Endothelial cell of umbilical vein (primary cell): ENCODE results near the gene TAF6. TPM values are rescaled to one million over a fixed set of nuclear protein-coding genes. Genes with fewer than 3 reads are reported as not detected.

Experiments
- BruUV-seq: library from RNA; stranded (reverse); fragments of 400-500 nt; replicated peaks from 2 replicates; lab custom pipeline; 2021; lab: Mats Ljungman, UMichigan
- CTCF ChIA-PET: fragments of 300-600, 350-600 bp; sonication (Branson Sonifier 250); formaldehyde crosslinking; loops from one replicate; lab custom pipeline; 2021; ENCODE audit warnings: antibody characterized with exemption, inconsistent platforms; lab: Charles Lee
- POLR2A ChIA-PET: fragments of 300-600, 350-600 bp; sonication (Branson Sonifier 250); formaldehyde crosslinking; loops from one replicate; lab custom pipeline; 2021; ENCODE audit warnings: antibody characterized with exemption, inconsistent platforms; lab: Charles Lee
- DNase-seq: peaks from one replicate; pipeline ENCODE4 v3.0.0-alpha.2; 2011; ENCODE audit warnings: low read depth, low spot score
- FAIRE-seq: peaks from 2 replicates; lab custom pipeline; 2011; peaks lifted over from hg19 to GRCh38; lab: Jason Lieb, UNC
- H2AFZ ChIP-seq: 2 replicates; pipeline ENCODE4 v1.6.0; 2012; ENCODE audit warnings: low read depth, low read length, control low read depth, inconsistent platforms
- H3K27ac ChIP-seq: 2 replicates; pipeline ENCODE4 v1.5.1; 2011; ENCODE audit warnings: low read depth, mild to moderate bottlenecking, control low read depth, low read length, moderate library complexity; ENCODE audit not compliant: insufficient read depth
- H3K27me3 ChIP-seq, 2 experiments: 2 replicates each; pipeline versions ENCODE4 v1.6.0 to v1.6.1; 2011; ENCODE audit warnings: low read length in 2 of 2, mixed read lengths in 1 of 2; ENCODE audit not compliant: control insufficient read depth in 2 of 2, insufficient read depth in 2 of 2
- H3K36me3 ChIP-seq, 2 experiments: 2 replicates in 1 of 2; 3 replicates in 1 of 2; pipeline ENCODE4 v1.5.1; 2011; ENCODE audit warnings: low read length in 2 of 2, mild to moderate bottlenecking in 1 of 2, moderate library complexity in 1 of 2; ENCODE audit not compliant: control insufficient read depth in 2 of 2, insufficient read depth in 2 of 2; ENCODE audit errors: extremely low read depth in 1 of 2
- H3K4me1 ChIP-seq: 3 replicates; pipeline ENCODE4 v1.5.1; 2011; ENCODE audit warnings: mild to moderate bottlenecking, low read length; ENCODE audit not compliant: control insufficient read depth, insufficient read depth; ENCODE audit errors: extremely low read depth
- H3K4me2 ChIP-seq: 2 replicates; pipeline ENCODE4 v1.6.1; 2011; ENCODE audit warnings: low read length, control low read depth, mixed read lengths; ENCODE audit not compliant: insufficient read depth
- H3K4me3 ChIP-seq, 3 experiments: fragments of 200-600 bp in 1 of 3; sonication (generic), shearing (Covaris generic) in 1 of 3; replicated peaks in 1 of 3; 2 replicates each; pipeline ENCODE4 v1.5.1; 2011 to 2016; ENCODE audit warnings: control low read depth in 3 of 3, low read length in 3 of 3, mild to moderate bottlenecking in 2 of 3, inconsistent platforms in 1 of 3, low read depth in 1 of 3, moderate library complexity in 1 of 3; ENCODE audit not compliant: insufficient read depth in 1 of 3
- H3K79me2 ChIP-seq: 2 replicates; pipeline ENCODE4 v1.6.0; 2012; ENCODE audit warnings: low read length, inconsistent platforms; ENCODE audit not compliant: control insufficient read depth, insufficient read depth
- H3K9ac ChIP-seq: replicated peaks from 2 replicates; pipeline ENCODE3; 2011; ENCODE audit warnings: low read length, control low read depth; ENCODE audit not compliant: insufficient read depth; ENCODE audit errors: extremely low read depth
- H3K9me1 ChIP-seq: replicated peaks from 3 replicates; pipeline ENCODE4 v1.6.0; 2011; ENCODE audit warnings: mild to moderate bottlenecking, low read length; ENCODE audit not compliant: control insufficient read depth, insufficient read depth; ENCODE audit errors: extremely low read depth
- H3K9me3 ChIP-seq: replicated peaks from 2 replicates; pipeline ENCODE4 v1.5.1; 2012; ENCODE audit warnings: low read length, inconsistent platforms; ENCODE audit not compliant: control insufficient read depth, insufficient read depth
- H4K20me1 ChIP-seq: replicated peaks from 2 replicates; pipeline ENCODE3; 2011; ENCODE audit warnings: mild to moderate bottlenecking, low read length; ENCODE audit not compliant: control insufficient read depth, insufficient read depth; ENCODE audit errors: extremely low read depth
- CTCF ChIP-seq, 2 donors: IDR thresholded peaks; 1 replicate in 1 of 2; 2 replicates in 1 of 2; pipeline ENCODE4 v1.5.1; 2011; ENCODE audit warnings: low read length in 2 of 2, mild to moderate bottlenecking in 2 of 2, moderate library complexity in 2 of 2, control low read depth in 1 of 2, inconsistent platforms in 1 of 2, low read depth in 1 of 2; ENCODE audit not compliant: insufficient read depth in 1 of 2; ENCODE audit errors: extremely low read depth in 1 of 2
- EZH2 ChIP-seq: IDR thresholded peaks from 2 replicates; pipeline ENCODE4 v1.6.1; 2012; ENCODE audit warnings: borderline replicate concordance, low read depth, mild to moderate bottlenecking, moderate library complexity, low read length, inconsistent platforms; ENCODE audit not compliant: severe bottlenecking
- FOS ChIP-seq: IDR thresholded peaks from 2 replicates; pipeline ENCODE4 v1.6.1; 2011; ENCODE audit warnings: mild to moderate bottlenecking, low read length, moderate library complexity, borderline replicate concordance; ENCODE audit not compliant: insufficient read depth
- GATA2 ChIP-seq: IDR thresholded peaks from 2 replicates; pipeline ENCODE4 v1.7.0; 2011; ENCODE audit warnings: low read depth, mild to moderate bottlenecking, moderate library complexity, mixed read lengths, low read length; ENCODE audit not compliant: insufficient read length, insufficient read depth
- JUN ChIP-seq: IDR thresholded peaks from 2 replicates; pipeline ENCODE4 v1.6.1; 2011; ENCODE audit warnings: borderline replicate concordance, low read depth; ENCODE audit not compliant: insufficient read length, insufficient read depth
- MAX ChIP-seq: IDR thresholded peaks from 2 replicates; pipeline ENCODE4 v1.6.1; 2011; ENCODE audit not compliant: insufficient read depth, insufficient read length
- MYC ChIP-seq: IDR thresholded peaks from one replicate; pipeline ENCODE4 v1.6.1; 2011; ENCODE audit warnings: mild to moderate bottlenecking, low read depth, low read length
- POLR2A ChIP-seq: IDR thresholded peaks from 2 replicates; pipeline ENCODE4 v1.6.1; 2012; ENCODE audit warnings: low read depth, mild to moderate bottlenecking, control low read depth, low read length
- POLR2AphosphoS5 ChIP-seq: IDR thresholded peaks from 2 replicates; pipeline ENCODE4 v1.6.1; 2012; ENCODE audit warnings: low read depth, mild to moderate bottlenecking, control low read depth, low read length, moderate library complexity; ENCODE audit not compliant: insufficient read depth
- dilution Hi-C: fragments of 300-500 bp; cut with MboI; formaldehyde crosslinking; loops from one replicate; pipeline ENCODE4 v1.15.0; 2019; ENCODE audit warnings: low sequenced_read_pairs; ENCODE audit not compliant: extremely low pct_ligation_motif_present
- intact Hi-C: fragments of 100-400 bp; cut with micrococcal nuclease; formaldehyde crosslinking; loops from one replicate; pipeline ENCODE4 v1.10.0; 2022
- polyA plus RNA-seq, 4 experiments: library from polyadenylated mRNA; depleted of rRNA in 3 of 4; stranded (reverse) in 3 of 4; unstranded in 1 of 4; fragments of >200 nt; gene quantifications; 2 replicates each; pipeline versions ENCODE4 v1.2.1 to v1.2.3, GENCODE V29; 2011 to 2012; ENCODE audit warnings: missing spikeins in 1 of 4
- total RNA-seq: library from RNA; stranded (reverse); gene quantifications from 2 replicates; pipeline ENCODE4 v1.2.3, GENCODE V29; 2021

Gene TAF6
- total and polyA plus RNA-seq, 2 donors (not counting 3 experiments of a cell fraction or from before 2014, with no cell fraction given): 32.7 to 64.6 TPM

- dilution Hi-C loops: no loop called here
- H3K4me3 ChIP-seq: no peak overlapping the region
- ChIA-PET CTCF (interaction anchor here (0.6 to 2.8 kb wide), 5 partner anchors 10 to 109 kb away, joined by 3 to 18 read pairs (median 3); partner anchors contain the start of gene COPS6), POLR2A (interaction anchor here (0.7 kb wide), 1 partner anchor 58 kb away, joined by 4 read pairs; no protein-coding TSS in a partner anchor)
- no peak overlapping the region for H2AFZ ChIP-seq
- H3K36me3 ChIP-seq: peaks cover 13 to 36% of the 10 kb centered on the region in 2 experiments
- no peaks in the 10 kb centered on the region for H3K9me3 ChIP-seq
- no TSS peak for BruUV-seq
- no peak overlapping the region for H3K27ac ChIP-seq
- intact Hi-C loops: loop anchor here (10.0 kb wide), 1 partner anchor 1022 kb away; the partner anchor contains the start of gene SERPINE1
- H3K9me1 ChIP-seq: no peaks in the 10 kb centered on the region
- H3K27me3 ChIP-seq: no peaks in the 10 kb centered on the region
- no peak for DNase-seq
- peaks cover 18% of the 10 kb centered on the region for H3K4me1 ChIP-seq
- H3K79me2 ChIP-seq: peaks cover 28% of the 10 kb centered on the region
- peak overlapping the region; percentile 61 for H3K4me2 ChIP-seq
- no peak for TF ChIP-seq GATA2
- TF ChIP-seq JUN: no peak
- TF ChIP-seq CTCF (IDR thresholded peaks at IDR 0.05; ENCODE audit: extremely low read depth in 1 of 2, insufficient read depth in 1 of 2, low read depth in 1 of 2, low read length in 2 of 2): no peak
- TF ChIP-seq FOS: no peak
- TF ChIP-seq POLR2A: no peak
- no peak for TF ChIP-seq MAX
- no peak for TF ChIP-seq POLR2AphosphoS5
- TF ChIP-seq MYC: no peak
- TF ChIP-seq EZH2: no peak
- H3K9ac ChIP-seq: peak overlapping the region; percentile 92
- no peak for FAIRE-seq
- no peaks in the 10 kb centered on the region for H4K20me1 ChIP-seq
These were observed 16.0 kb downstream of the TAF6 start for GRCh38 chr7:100102950-100103840.
